ENCODE data around the gene MTUS2. TPM values are rescaled to one million over a fixed set of nuclear protein-coding genes. Genes with fewer than 3 reads are reported as not detected.

MTUS2 gene
- total RNA-seq, 1 experiment from 2014 or later, result 6.6 TPM

DNA sequence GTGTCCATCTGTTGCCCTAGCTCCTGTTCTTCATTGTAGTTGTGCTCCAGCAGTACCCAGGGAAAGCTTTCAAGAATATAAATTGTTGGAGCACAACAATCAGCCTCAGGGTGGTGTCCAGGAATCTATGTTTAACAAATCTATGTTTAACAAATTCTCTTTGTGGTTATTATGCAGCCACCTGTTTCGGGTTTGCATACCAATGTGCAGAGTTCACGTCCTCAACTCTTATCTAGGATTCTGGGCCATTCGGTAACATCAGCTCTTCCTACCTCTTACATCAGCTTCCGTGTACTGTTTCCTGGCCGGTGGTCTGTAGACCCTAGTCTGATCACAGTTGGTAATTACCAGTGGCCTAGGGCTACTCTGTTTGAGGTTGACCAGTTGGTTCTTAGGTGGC lies 17.0 kb downstream of the MTUS2 start:
- Histone ChIP-seq H3K9ac (ENCODE audit: low read length) (no peak overlapping the region), H3K4me3 (ENCODE audit: low read length) (no peak overlapping the region), H3K9me2 (replicated peaks; ENCODE audit: insufficient read depth, low read length) (no peaks in the 10 kb centered on the region), H3K4me1 (ENCODE audit: low read length) (no peaks in the 10 kb centered on the region), H3K4me2 (ENCODE audit: low read depth, low read length, poor library complexity, severe bottlenecking) (no peak overlapping the region), H3K36me3 (ENCODE audit: insufficient read depth, low read length) (no peaks in the 10 kb centered on the region), H4K20me1 (ENCODE audit: insufficient read depth, low read depth, low read length) (no peaks in the 10 kb centered on the region), H3K27ac (ENCODE audit: low read length) (no peak overlapping the region), H3K79me2 (ENCODE audit: low read length) (no peaks in the 10 kb centered on the region), H3K9me3 (ENCODE audit: low read length) (no peaks in the 10 kb centered on the region), H3K27me3 (ENCODE audit: low read length) (no peaks in the 10 kb centered on the region), H2AFZ (ENCODE audit: low read length) (no peak overlapping the region)
- no peak for DNase-seq

DNA sequence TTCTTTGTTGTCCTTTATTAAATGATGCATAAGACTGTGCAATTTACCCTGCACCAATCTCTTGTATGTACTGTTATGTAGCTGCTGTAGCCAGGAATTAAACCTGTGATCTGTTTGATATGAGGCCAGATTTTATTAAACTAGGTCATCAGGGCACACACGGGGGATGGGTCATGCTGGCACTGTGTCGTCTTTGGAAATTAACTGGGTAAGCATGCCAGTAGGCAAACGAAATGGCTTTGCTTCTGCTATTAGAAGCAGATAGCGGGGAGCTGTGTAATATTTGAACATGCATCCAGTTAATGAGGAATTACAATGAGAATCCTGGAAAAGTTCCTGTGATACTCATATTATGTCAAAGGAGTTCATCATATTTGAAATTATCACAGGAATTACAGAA lies 23.5 kb downstream of the MTUS2 start:
- Histone ChIP-seq H3K36me3 (ENCODE audit: insufficient read depth, low read length) (no peaks in the 10 kb centered on the region), H3K27ac (ENCODE audit: low read length) (no peak overlapping the region), H3K9me3 (ENCODE audit: low read length) (no peaks in the 10 kb centered on the region), H3K9me2 (replicated peaks; ENCODE audit: insufficient read depth, low read length) (no peaks in the 10 kb centered on the region), H3K4me2 (ENCODE audit: low read depth, low read length, poor library complexity, severe bottlenecking) (no peak overlapping the region), H2AFZ (ENCODE audit: low read length) (no peak overlapping the region), H3K27me3 (ENCODE audit: low read length) (no peaks in the 10 kb centered on the region), H3K4me3 (ENCODE audit: low read length) (no peak overlapping the region), H4K20me1 (ENCODE audit: insufficient read depth, low read depth, low read length) (no peaks in the 10 kb centered on the region), H3K9ac (ENCODE audit: low read length) (no peak overlapping the region), H3K4me1 (ENCODE audit: low read length) (peaks cover 10% of the 10 kb centered on the region), H3K79me2 (ENCODE audit: low read length) (no peaks in the 10 kb centered on the region)
- DNase-seq, result no peak

DNA sequence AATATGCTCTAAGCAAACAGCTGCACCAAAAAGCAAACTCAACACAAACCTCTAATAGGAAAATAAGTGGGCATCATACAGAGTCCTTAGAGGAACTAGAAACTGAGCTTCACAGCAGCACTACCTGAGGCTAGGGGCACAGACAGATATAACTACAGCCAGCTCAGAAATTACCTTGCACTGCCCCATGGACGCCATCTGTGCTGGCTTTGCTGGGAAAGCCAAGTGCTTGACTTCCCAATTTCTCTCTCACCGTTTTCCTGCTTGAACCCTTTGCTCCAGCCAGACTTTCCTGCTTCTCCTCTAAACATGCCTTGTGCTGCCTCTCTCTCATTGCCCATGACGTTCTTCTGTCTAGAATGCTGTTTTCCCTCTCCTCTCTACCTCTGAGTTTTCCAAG lies 29.3 kb downstream of the MTUS2 start:
- Histone ChIP-seq H3K9me2 (replicated peaks; ENCODE audit: insufficient read depth, low read length) (no peaks in the 10 kb centered on the region), H3K27me3 (ENCODE audit: low read length) (no peaks in the 10 kb centered on the region), H2AFZ (ENCODE audit: low read length) (no peak overlapping the region), H3K36me3 (ENCODE audit: insufficient read depth, low read length) (no peaks in the 10 kb centered on the region), H3K9me3 (ENCODE audit: low read length) (no peaks in the 10 kb centered on the region), H4K20me1 (ENCODE audit: insufficient read depth, low read depth, low read length) (no peaks in the 10 kb centered on the region), H3K4me3 (ENCODE audit: low read length) (no peak overlapping the region), H3K27ac (ENCODE audit: low read length) (no peak overlapping the region), H3K4me2 (ENCODE audit: low read depth, low read length, poor library complexity, severe bottlenecking) (no peak overlapping the region), H3K9ac (ENCODE audit: low read length) (no peak overlapping the region), H3K4me1 (ENCODE audit: low read length) (peaks cover 38% of the 10 kb centered on the region), H3K79me2 (ENCODE audit: low read length) (no peaks in the 10 kb centered on the region)
- DNase-seq, result no peak

GRCh38 chr13:28850226-28850625 lies 30.1 kb downstream of the MTUS2 start:
- no peak overlapping the region for H3K9ac ChIP-seq (ENCODE audit: low read length)
- no peak overlapping the region for H3K4me2 ChIP-seq (ENCODE audit: low read depth, low read length, poor library complexity, severe bottlenecking)
- H3K4me3 ChIP-seq (ENCODE audit: low read length), result no peak overlapping the region
- H3K27ac ChIP-seq (ENCODE audit: low read length), result no peak overlapping the region
- no peaks in the 10 kb centered on the region for H4K20me1 ChIP-seq (ENCODE audit: insufficient read depth, low read depth, low read length)
- H2AFZ ChIP-seq (ENCODE audit: low read length), result no peak overlapping the region
- H3K9me3 ChIP-seq (ENCODE audit: low read length), result no peaks in the 10 kb centered on the region
- H3K4me1 ChIP-seq (ENCODE audit: low read length), result peaks cover 38% of the 10 kb centered on the region
- DNase-seq, result no peak
- H3K36me3 ChIP-seq (ENCODE audit: insufficient read depth, low read length), result no peaks in the 10 kb centered on the region
- no peaks in the 10 kb centered on the region for H3K79me2 ChIP-seq (ENCODE audit: low read length)
- H3K27me3 ChIP-seq (ENCODE audit: low read length), result no peaks in the 10 kb centered on the region
- no peaks in the 10 kb centered on the region for H3K9me2 ChIP-seq (replicated peaks; ENCODE audit: insufficient read depth, low read length)

- Histone ChIP-seq H3K79me2 (ENCODE audit: low read length) (no peaks in the 10 kb centered on the region), H3K4me2 (ENCODE audit: low read depth, low read length, poor library complexity, severe bottlenecking) (peak overlapping the region; percentile 34), H3K9me2 (replicated peaks; ENCODE audit: insufficient read depth, low read length) (no peaks in the 10 kb centered on the region), H3K36me3 (ENCODE audit: insufficient read depth, low read length) (no peaks in the 10 kb centered on the region), H3K27ac (ENCODE audit: low read length) (no peak overlapping the region), H3K4me3 (ENCODE audit: low read length) (no peak overlapping the region), H3K9ac (ENCODE audit: low read length) (no peak overlapping the region), H3K27me3 (ENCODE audit: low read length) (no peaks in the 10 kb centered on the region), H3K4me1 (ENCODE audit: low read length) (peaks cover 39% of the 10 kb centered on the region), H4K20me1 (ENCODE audit: insufficient read depth, low read depth, low read length) (no peaks in the 10 kb centered on the region), H2AFZ (ENCODE audit: low read length) (no peak overlapping the region), H3K9me3 (ENCODE audit: low read length) (no peaks in the 10 kb centered on the region)
- no peak for DNase-seq
These were observed 31.3 kb downstream of the MTUS2 start for GRCh38 chr13:28851422-28851821.

GRCh38 chr13:28854657-28855056 lies 34.5 kb downstream of the MTUS2 start:
- Histone ChIP-seq H3K9me2 (replicated peaks; ENCODE audit: insufficient read depth, low read length) (no peaks in the 10 kb centered on the region), H3K36me3 (ENCODE audit: insufficient read depth, low read length) (no peaks in the 10 kb centered on the region), H2AFZ (ENCODE audit: low read length) (no peak overlapping the region), H3K4me1 (ENCODE audit: low read length) (peaks cover 47% of the 10 kb centered on the region), H3K4me3 (ENCODE audit: low read length) (no peak overlapping the region), H3K9me3 (ENCODE audit: low read length) (no peaks in the 10 kb centered on the region), H3K27me3 (ENCODE audit: low read length) (no peaks in the 10 kb centered on the region), H3K9ac (ENCODE audit: low read length) (no peak overlapping the region), H3K4me2 (ENCODE audit: low read depth, low read length, poor library complexity, severe bottlenecking) (no peak overlapping the region), H3K27ac (ENCODE audit: low read length) (no peak overlapping the region), H4K20me1 (ENCODE audit: insufficient read depth, low read depth, low read length) (no peaks in the 10 kb centered on the region), H3K79me2 (ENCODE audit: low read length) (no peaks in the 10 kb centered on the region)
- no peak for DNase-seq

- H3K79me2 ChIP-seq (ENCODE audit: low read length), result no peaks in the 10 kb centered on the region
- no peak overlapping the region for H3K27ac ChIP-seq (ENCODE audit: low read length)
- H3K36me3 ChIP-seq (ENCODE audit: insufficient read depth, low read length), result no peaks in the 10 kb centered on the region
- peaks cover 40% of the 10 kb centered on the region for H3K4me1 ChIP-seq (ENCODE audit: low read length)
- H3K4me2 ChIP-seq (ENCODE audit: low read depth, low read length, poor library complexity, severe bottlenecking), result no peak overlapping the region
- no peaks in the 10 kb centered on the region for H4K20me1 ChIP-seq (ENCODE audit: insufficient read depth, low read depth, low read length)
- H3K9me2 ChIP-seq (replicated peaks; ENCODE audit: insufficient read depth, low read length), result no peaks in the 10 kb centered on the region
- H3K9ac ChIP-seq (ENCODE audit: low read length), result no peak overlapping the region
- no peak overlapping the region for H3K4me3 ChIP-seq (ENCODE audit: low read length)
- no peak overlapping the region for H2AFZ ChIP-seq (ENCODE audit: low read length)
- no peaks in the 10 kb centered on the region for H3K9me3 ChIP-seq (ENCODE audit: low read length)
- no peak for DNase-seq
- H3K27me3 ChIP-seq (ENCODE audit: low read length), result no peaks in the 10 kb centered on the region
These were observed 36.1 kb downstream of the MTUS2 start for GRCh38 chr13:28856287-28856686.

DNA sequence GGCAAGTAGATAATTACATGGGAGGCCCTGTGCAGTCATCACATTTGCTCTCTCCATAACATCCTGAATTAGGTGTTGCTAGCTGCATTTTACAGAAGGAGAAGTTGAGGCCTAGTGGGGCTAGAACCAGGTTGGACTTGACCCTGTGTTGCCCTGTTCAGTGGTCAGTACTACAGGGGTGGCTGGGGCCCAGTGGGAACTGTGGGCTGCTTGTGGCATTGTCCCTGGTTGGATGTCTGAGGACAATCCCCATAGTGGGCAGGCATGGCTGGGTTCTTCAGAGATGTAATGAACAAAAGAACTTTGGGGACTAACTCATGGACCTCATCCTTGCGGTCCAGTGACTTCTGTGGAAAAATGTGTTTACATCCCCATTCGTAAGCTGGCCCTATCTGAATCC lies 38.9 kb downstream of the MTUS2 start:
- no peaks in the 10 kb centered on the region for H3K79me2 ChIP-seq (ENCODE audit: low read length)
- no peak overlapping the region for H3K4me3 ChIP-seq (ENCODE audit: low read length)
- peaks cover 38% of the 10 kb centered on the region for H3K4me1 ChIP-seq (ENCODE audit: low read length)
- DNase-seq, result peak; percentile 27
- H3K27ac ChIP-seq (ENCODE audit: low read length), result no peak overlapping the region
- H4K20me1 ChIP-seq (ENCODE audit: insufficient read depth, low read depth, low read length), result no peaks in the 10 kb centered on the region
- H3K27me3 ChIP-seq (ENCODE audit: low read length), result no peaks in the 10 kb centered on the region
- H3K9ac ChIP-seq (ENCODE audit: low read length), result no peak overlapping the region
- H3K9me2 ChIP-seq (replicated peaks; ENCODE audit: insufficient read depth, low read length), result no peaks in the 10 kb centered on the region
- no peaks in the 10 kb centered on the region for H3K9me3 ChIP-seq (ENCODE audit: low read length)
- no peak overlapping the region for H3K4me2 ChIP-seq (ENCODE audit: low read depth, low read length, poor library complexity, severe bottlenecking)
- no peaks in the 10 kb centered on the region for H3K36me3 ChIP-seq (ENCODE audit: insufficient read depth, low read length)
- H2AFZ ChIP-seq (ENCODE audit: low read length), result no peak overlapping the region

DNA sequence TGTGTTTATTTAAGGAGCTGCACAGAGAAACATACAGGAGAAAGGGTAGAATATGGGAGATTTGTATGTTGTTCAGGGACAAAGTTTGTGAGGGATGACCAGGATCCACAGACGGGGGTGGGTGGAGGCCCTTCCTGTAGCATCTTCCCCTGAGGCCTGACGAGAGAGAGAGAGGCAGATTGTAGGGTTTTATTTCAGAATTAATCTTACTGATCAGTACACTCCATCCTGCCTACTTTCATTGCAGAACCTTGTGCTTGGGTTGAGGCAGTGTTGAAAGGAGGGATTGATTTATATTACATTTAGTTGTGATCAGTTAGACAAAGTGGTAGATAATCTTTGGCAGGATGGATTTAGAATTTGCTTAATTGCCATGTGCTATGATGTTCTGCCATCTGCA lies 39.6 kb downstream of the MTUS2 start:
- DNase-seq, result no peak
- Histone ChIP-seq H3K36me3 (ENCODE audit: insufficient read depth, low read length) (no peaks in the 10 kb centered on the region), H3K27ac (ENCODE audit: low read length) (no peak overlapping the region), H3K9me3 (ENCODE audit: low read length) (no peaks in the 10 kb centered on the region), H3K27me3 (ENCODE audit: low read length) (no peaks in the 10 kb centered on the region), H3K4me2 (ENCODE audit: low read depth, low read length, poor library complexity, severe bottlenecking) (peak overlapping the region; percentile 6), H3K4me1 (ENCODE audit: low read length) (peaks cover 44% of the 10 kb centered on the region), H2AFZ (ENCODE audit: low read length) (no peak overlapping the region), H3K9me2 (replicated peaks; ENCODE audit: insufficient read depth, low read length) (no peaks in the 10 kb centered on the region), H4K20me1 (ENCODE audit: insufficient read depth, low read depth, low read length) (no peaks in the 10 kb centered on the region), H3K9ac (ENCODE audit: low read length) (no peak overlapping the region), H3K79me2 (ENCODE audit: low read length) (no peaks in the 10 kb centered on the region), H3K4me3 (ENCODE audit: low read length) (no peak overlapping the region)

All from Karpas-422 (cell line).